K562 (cell line): ENCODE data around the gene GCGR. TPM values are rescaled to one million over a fixed set of nuclear protein-coding genes. Genes with fewer than 3 reads are reported as not detected.

Experiments used
- ATAC-seq: fragments of 200-7000 bp; cut with Tn5 transposase; 3 replicates; pipeline ENCODE4 v1.9.1; 2020; ENCODE audit warnings: moderate library complexity
- BruUV-seq: library from RNA; stranded (reverse); fragments of 400-500 nt; replicated peaks from 2 replicates; lab custom pipeline; 2021; lab: Mats Ljungman, UMichigan
- CTCF ChIA-PET: fragments of 300-600 bp; formaldehyde crosslinking; extraction: SDS; loops from one replicate; lab custom pipeline; 2021; ENCODE audit warnings: low intra/inter-chr PET ratio; lab: Yijun Ruan, JAX
- POLR2A ChIA-PET: fragments of 300-600, 350-650 bp; sonication (Branson Sonifier 250); formaldehyde crosslinking; extraction: SDS; loops from one replicate; lab custom pipeline; 2021; ENCODE audit warnings: antibody characterized with exemption, inconsistent platforms; lab: Yijun Ruan, JAX
- DNase-seq, 4 experiments: peaks; one replicate each; pipeline versions ENCODE4 v3.0.0 to v3.0.0-alpha.2; 2011 to 2018; ENCODE audit warnings: low spot score in 3 of 4, mixed read lengths in 3 of 4; ENCODE audit errors: extremely low read depth in 1 of 4
- FAIRE-seq: peaks from 2 replicates; lab custom pipeline; 2011; peaks lifted over from hg19 to GRCh38; lab: Jason Lieb, UNC
- H2AFZ ChIP-seq: 2 replicates; pipeline ENCODE4 v1.6.0; 2011; ENCODE audit warnings: low read depth, low read length, control low read depth, inconsistent platforms
- H3K27ac ChIP-seq: fragments of 200-600 bp; 3 replicates; pipeline ENCODE4 v1.8.0; 2011; ENCODE audit warnings: low read depth, mild to moderate bottlenecking, control low read depth, inconsistent platforms, low read length, moderate library complexity, mixed read lengths; ENCODE audit errors: extremely low read depth
- H3K27me3 ChIP-seq, 2 experiments: fragments of 300-600 bp in 1 of 2; 2 replicates in 1 of 2; 3 replicates in 1 of 2; pipeline versions ENCODE4 v1.6.0 to v1.8.0; 2011; ENCODE audit warnings: inconsistent platforms in 2 of 2, low read length in 2 of 2, mild to moderate bottlenecking in 1 of 2, mixed read lengths in 1 of 2, moderate library complexity in 1 of 2; ENCODE audit not compliant: control insufficient read depth in 2 of 2, insufficient read depth in 2 of 2
- H3K36me3 ChIP-seq: fragments of 300-600 bp; 3 replicates; pipeline ENCODE4 v1.8.0; 2011; ENCODE audit warnings: mild to moderate bottlenecking, low read length, inconsistent platforms; ENCODE audit not compliant: control insufficient read depth, insufficient read depth
- H3K4me1 ChIP-seq, 2 experiments: fragments of 200-600 bp in 1 of 2; replicated peaks in 1 of 2; 2 replicates in 1 of 2; 3 replicates in 1 of 2; pipeline versions ENCODE4 v1.5.1 to v1.8.0; 2011; ENCODE audit warnings: inconsistent platforms in 2 of 2, low read length in 2 of 2, mild to moderate bottlenecking in 1 of 2, mixed read lengths in 1 of 2, moderate library complexity in 1 of 2; ENCODE audit not compliant: control insufficient read depth in 2 of 2, insufficient read depth in 2 of 2
- H3K4me2 ChIP-seq: 2 replicates; pipeline ENCODE4 v1.6.1; 2011; ENCODE audit warnings: low read length, control low read depth, inconsistent platforms, mixed read lengths; ENCODE audit not compliant: insufficient read depth
- H3K4me3 ChIP-seq: fragments of 200-600 bp; sonication (generic), shearing (Covaris generic); 2 replicates; pipeline ENCODE4 v1.5.1; 2016; ENCODE audit warnings: control low read depth, inconsistent platforms
- H3K79me2 ChIP-seq: fragments of 200-600 bp; 3 replicates; pipeline ENCODE4 v1.8.0; 2011; ENCODE audit warnings: low read length, inconsistent platforms; ENCODE audit not compliant: control insufficient read depth, insufficient read depth
- H3K9ac ChIP-seq, 2 experiments: 2 replicates each; pipeline versions ENCODE4 v1.6.0 to v1.6.1; 2011; ENCODE audit warnings: low read depth in 2 of 2, low read length in 2 of 2, control low read depth in 1 of 2, inconsistent platforms in 1 of 2, mild to moderate bottlenecking in 1 of 2, mixed read lengths in 1 of 2; ENCODE audit not compliant: insufficient read depth in 1 of 2
- H3K9me1 ChIP-seq: one replicate; pipeline ENCODE4 v1.6.0; 2011; ENCODE audit warnings: inconsistent platforms, mild to moderate bottlenecking, low read length, moderate library complexity; ENCODE audit not compliant: control insufficient read depth, insufficient read depth
- H3K9me3 ChIP-seq: replicated peaks from 2 replicates; pipeline ENCODE4 v1.5.1; 2011; ENCODE audit warnings: low read depth, low read length, inconsistent platforms; ENCODE audit not compliant: control insufficient read depth, insufficient read depth
- H4K20me1 ChIP-seq: replicated peaks from 2 replicates; pipeline ENCODE4 v1.6.1; 2011; ENCODE audit warnings: low read length, inconsistent platforms, mixed read lengths; ENCODE audit not compliant: control insufficient read depth, insufficient read depth
- ARID2 ChIP-seq: fragments of 450-650 bp; IDR thresholded peaks from 2 replicates; pipeline ENCODE4 v1.6.1; 2017; ENCODE audit warnings: antibody characterized with exemption, mild to moderate bottlenecking
- ESRRB ChIP-seq: fragments of 250-450 bp; sonication (Bioruptor Pico); IDR thresholded peaks from 2 replicates; pipeline ENCODE4 v1.5.0; 2020; ENCODE audit warnings: mild to moderate bottlenecking, moderate library complexity, borderline replicate concordance
- EZH2 ChIP-seq: IDR thresholded peaks from 2 replicates; pipeline ENCODE4 v1.6.1; 2012; ENCODE audit warnings: low read depth, mild to moderate bottlenecking, inconsistent platforms, low read length, borderline replicate concordance
- FOS ChIP-seq: IDR thresholded peaks from 3 replicates; pipeline ENCODE4 v1.6.1; 2011; ENCODE audit not compliant: insufficient read length; ENCODE audit errors: extremely low read depth
- FOXA3 ChIP-seq, 2 experiments: fragments of 450-650 bp in 1 of 2; sonication (generic) in 1 of 2; formaldehyde crosslinking; IDR thresholded peaks in 1 of 2; conservative IDR thresholded peaks in 1 of 2; 2 replicates each; pipeline versions ENCODE4 v1.4.0 to v1.8.0; 2020 to 2022; ENCODE audit warnings: mild to moderate bottlenecking in 2 of 2, missing genetic modification reagents in 1 of 2
- GTF2E2 ChIP-seq: fragments of 200-800 bp; sonication (Bioruptor generic); IDR thresholded peaks from 2 replicates; pipeline ENCODE4 v1.6.1; 2016; ENCODE audit warnings: missing genetic modification characterization, missing compliant biosample characterization
- ILK ChIP-seq: fragments of 450-650 bp; IDR thresholded peaks from 2 replicates; pipeline ENCODE4 v1.6.1; 2016; ENCODE audit warnings: missing genetic modification characterization, low read depth, mild to moderate bottlenecking, missing compliant biosample characterization, moderate library complexity, borderline replicate concordance
- MEIS2 ChIP-seq: fragments of 450-650 bp; IDR thresholded peaks from 2 replicates; pipeline ENCODE4 v1.6.1; 2014; ENCODE audit warnings: mild to moderate bottlenecking; ENCODE audit not compliant: partially characterized antibody
- MXI1 ChIP-seq: IDR thresholded peaks from 2 replicates; pipeline ENCODE4 v1.6.1; 2011; ENCODE audit warnings: low read depth, mild to moderate bottlenecking, improper control_type of control experiment, low read length
- PRPF4 ChIP-seq: fragments of 200-400 bp; formaldehyde crosslinking; IDR thresholded peaks from one replicate; pipeline ENCODE4 v1.6.1; 2017; ENCODE audit warnings: low read length, low read depth, mild to moderate bottlenecking; ENCODE audit not compliant: insufficient read depth, poor library complexity, severe bottlenecking
- RAD51 ChIP-seq: fragments of 450-650 bp; IDR thresholded peaks from 2 replicates; pipeline ENCODE4 v1.7.1; 2016; ENCODE audit warnings: low read depth, mild to moderate bottlenecking, borderline replicate concordance
- SMAD2 ChIP-seq: fragments of 150-350 bp; IDR thresholded peaks from 2 replicates; pipeline ENCODE4 v1.6.1; 2014; ENCODE audit warnings: low read depth, mild to moderate bottlenecking, low read length
- ZNF445 ChIP-seq: fragments of 250-450 bp; sonication (Bioruptor Pico); IDR thresholded peaks from 2 replicates; pipeline ENCODE4 v1.4.0; 2020; ENCODE audit warnings: low read depth, mild to moderate bottlenecking, moderate library complexity
- WGBS: fragments of 100-300 bp; shearing (Covaris generic); methylation state at CpG from one replicate; pipeline ENCODE4 v1.1.6; 2016; ENCODE audit warnings: low coverage, mixed read lengths; ENCODE audit not compliant: insufficient coverage; ENCODE audit errors: missing lambda C conversion rate; 5-methylcytosine and 5-hydroxymethylcytosine counted together
- in situ Hi-C: fragments of 300-500 bp; cut with MboI; formaldehyde crosslinking; loops from 4 replicates; pipeline ENCODE4 v1.15.0; 2018; ENCODE audit warnings: inconsistent platforms, mixed read lengths
- intact Hi-C: fragments of 100-400 bp; cut with micrococcal nuclease; formaldehyde crosslinking; loops from 2 replicates; pipeline ENCODE4 v1.14.2; 2022
- polyA plus RNA-seq, 8 experiments: library from polyadenylated mRNA; depleted of rRNA in 4 of 8; stranded (reverse) in 5 of 8; unstranded in 3 of 8; fragments of >200 nt; fragmentation: Nextera tagmentation in 2 of 8; fragmentation: Illumina TruSeq in 1 of 8; extraction: Ambion mirVana in 2 of 8; extraction: Trizol in 1 of 8; gene quantifications; 2 replicates each; pipeline versions ENCODE4 v1.2.1 to v1.2.3, GENCODE V29; 2011 to 2014; ENCODE audit warnings: inconsistent platforms in 1 of 8, missing spikeins in 1 of 8
- total RNA-seq, 7 experiments: library from RNA; depleted of rRNA in 6 of 7; stranded (reverse); fragments of >200 nt in 6 of 7; fragmentation: Illumina TruSeq in 2 of 7; extraction: Trizol in 2 of 7; gene quantifications; 2 replicates each; pipeline versions ENCODE4 v1.2.1 to v1.2.3, GENCODE V29; 2011 to 2021; ENCODE audit warnings: low replicate concordance in 1 of 7
- TF ChIP-seq, protein P1 (sequence below): sonication (generic); formaldehyde crosslinking; IDR thresholded peaks from 2 replicates; pipeline ENCODE4 v1.8.1; 2023; ENCODE audit warnings: missing genetic modification reagents, mild to moderate bottlenecking, borderline replicate concordance
- TF ChIP-seq, protein P2 (sequence below): fragments of 250-450 bp; sonication (Bioruptor Pico); IDR thresholded peaks from 2 replicates; pipeline ENCODE4 v1.8.0; 2021; ENCODE audit warnings: mild to moderate bottlenecking, moderate library complexity

The GCGR gene
- total and polyA plus RNA-seq, 9 of the 15 experiments (the other 6 are each of a cell fraction or from before 2014, with no cell fraction given): not detected

DNA sequence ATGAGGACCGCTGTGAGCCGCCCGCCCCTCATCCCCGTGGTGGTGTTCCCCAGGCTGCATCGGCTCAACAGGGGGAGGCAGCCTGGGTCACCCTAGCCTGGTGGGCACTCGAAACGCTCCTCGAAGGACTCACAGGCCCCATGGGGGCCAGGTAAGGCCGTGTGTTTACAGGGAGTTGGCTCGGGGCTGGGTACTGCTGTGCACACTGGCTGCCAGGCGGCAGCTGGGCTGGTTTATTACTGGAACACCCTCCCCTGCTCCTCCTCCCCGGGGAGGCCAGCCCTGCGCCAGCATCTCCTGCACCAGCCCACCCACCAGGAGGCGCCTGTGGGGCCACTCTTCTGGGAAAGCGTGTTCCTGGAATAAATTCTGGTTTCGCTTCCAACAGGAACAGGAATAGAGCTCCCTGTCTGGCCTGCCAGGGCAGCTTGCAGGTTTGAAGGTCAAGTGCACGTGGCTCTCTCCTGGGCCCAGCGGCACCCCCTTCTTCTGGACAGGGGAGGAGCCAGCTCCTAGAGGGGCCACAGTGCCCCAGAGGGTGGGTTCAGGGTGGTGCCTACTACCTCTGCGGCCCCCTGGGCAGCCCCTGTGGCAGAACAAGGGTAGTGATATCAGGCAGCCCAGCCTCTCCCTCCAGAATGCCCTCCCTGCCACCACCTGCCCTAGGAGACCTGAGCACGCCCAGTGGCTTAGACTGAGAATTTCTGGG lies 17.8 kb downstream of the GCGR start:
- peaks cover 21 to 73% of the 10 kb centered on the region in 2 experiments for H3K4me1 ChIP-seq
- H3K9me1 ChIP-seq: no peaks in the 10 kb centered on the region
- H3K4me3 ChIP-seq: no peak overlapping the region
- peak overlapping the region; percentile 67; the same call in 1 of the 2 replicates for H3K4me2 ChIP-seq
- FAIRE-seq (peak; percentile 82), ATAC-seq (peak; percentile 93), DNase-seq (peak; percentile 90 to 94 (median 92))
- H4K20me1 ChIP-seq: no peaks in the 10 kb centered on the region
- BruUV-seq: no TSS peak
- ChIA-PET CTCF (interaction anchor here (0.7 kb wide), 1 partner anchor 88 kb away, joined by 4 read pairs; no protein-coding TSS in a partner anchor), POLR2A (interaction anchor here (0.6 to 1.2 kb wide), 14 partner anchors 11 to 1071 kb away, joined by 3 to 5 read pairs (median 4); partner anchors contain the start of gene MCRIP1)
- intact Hi-C loops (loop anchor here (5.0 kb wide), 1 partner anchor 41 kb away; the partner anchor contains the start of gene P4HB), in situ Hi-C loops (no loop called here)
- no peaks in the 10 kb centered on the region for H3K36me3 ChIP-seq
- no peaks in the 10 kb centered on the region for H3K9me3 ChIP-seq
- WGBS: 18% methylated on average over 20 of the region's 20 CpGs
- peak overlapping the region; percentile 84 for H3K27ac ChIP-seq
- no peaks in the 10 kb centered on the region for H3K27me3 ChIP-seq
- H2AFZ ChIP-seq: peak overlapping the region; percentile 90
- no peaks in the 10 kb centered on the region for H3K79me2 ChIP-seq
- peak overlapping the region; percentile 69 to 93 for H3K9ac ChIP-seq
- TF ChIP-seq ILK (tag) (no peak), GTF2E2 (tag) (no peak; the same call in 1 of the 2 replicates), MEIS2 (no peak), PRPF4 (no peak), ARID2 (no peak), EZH2 (no peak), MXI1 (0 out of 2 replicates have a peak, but pooled peaks have one; percentile 17), SMAD2 (no peak), RAD51 (peak; percentile 31; the same call in 1 of the 2 replicates), FOXA3 (CRISPR knock-in tag; conservative IDR thresholded peaks at IDR 0.05 in 1 of 2, IDR thresholded peaks at IDR 0.05 in 1 of 2) (no peak), ESRRB (CRISPR knock-in tag) (no peak), ZNF445 (no peak), FOS (no peak)
- TF ChIP-seq, protein P1, sequence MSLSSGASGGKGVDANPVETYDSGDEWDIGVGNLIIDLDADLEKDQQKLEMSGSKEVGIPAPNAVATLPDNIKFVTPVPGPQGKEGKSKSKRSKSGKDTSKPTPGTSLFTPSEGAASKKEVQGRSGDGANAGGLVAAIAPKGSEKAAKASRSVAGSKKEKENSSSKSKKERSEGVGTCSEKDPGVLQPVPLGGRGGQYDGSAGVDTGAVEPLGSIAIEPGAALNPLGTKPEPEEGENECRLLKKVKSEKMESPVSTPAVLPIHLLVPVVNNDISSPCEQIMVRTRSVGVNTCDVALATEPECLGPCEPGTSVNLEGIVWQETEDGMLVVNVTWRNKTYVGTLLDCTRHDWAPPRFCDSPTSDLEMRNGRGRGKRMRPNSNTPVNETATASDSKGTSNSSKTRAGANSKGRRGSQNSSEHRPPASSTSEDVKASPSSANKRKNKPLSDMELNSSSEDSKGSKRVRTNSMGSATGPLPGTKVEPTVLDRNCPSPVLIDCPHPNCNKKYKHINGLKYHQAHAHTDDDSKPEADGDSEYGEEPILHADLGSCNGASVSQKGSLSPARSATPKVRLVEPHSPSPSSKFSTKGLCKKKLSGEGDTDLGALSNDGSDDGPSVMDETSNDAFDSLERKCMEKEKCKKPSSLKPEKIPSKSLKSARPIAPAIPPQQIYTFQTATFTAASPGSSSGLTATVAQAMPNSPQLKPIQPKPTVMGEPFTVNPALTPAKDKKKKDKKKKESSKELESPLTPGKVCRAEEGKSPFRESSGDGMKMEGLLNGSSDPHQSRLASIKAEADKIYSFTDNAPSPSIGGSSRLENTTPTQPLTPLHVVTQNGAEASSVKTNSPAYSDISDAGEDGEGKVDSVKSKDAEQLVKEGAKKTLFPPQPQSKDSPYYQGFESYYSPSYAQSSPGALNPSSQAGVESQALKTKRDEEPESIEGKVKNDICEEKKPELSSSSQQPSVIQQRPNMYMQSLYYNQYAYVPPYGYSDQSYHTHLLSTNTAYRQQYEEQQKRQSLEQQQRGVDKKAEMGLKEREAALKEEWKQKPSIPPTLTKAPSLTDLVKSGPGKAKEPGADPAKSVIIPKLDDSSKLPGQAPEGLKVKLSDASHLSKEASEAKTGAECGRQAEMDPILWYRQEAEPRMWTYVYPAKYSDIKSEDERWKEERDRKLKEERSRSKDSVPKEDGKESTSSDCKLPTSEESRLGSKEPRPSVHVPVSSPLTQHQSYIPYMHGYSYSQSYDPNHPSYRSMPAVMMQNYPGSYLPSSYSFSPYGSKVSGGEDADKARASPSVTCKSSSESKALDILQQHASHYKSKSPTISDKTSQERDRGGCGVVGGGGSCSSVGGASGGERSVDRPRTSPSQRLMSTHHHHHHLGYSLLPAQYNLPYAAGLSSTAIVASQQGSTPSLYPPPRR (CRISPR knock-in tag): no peak
- TF ChIP-seq, protein P2, sequence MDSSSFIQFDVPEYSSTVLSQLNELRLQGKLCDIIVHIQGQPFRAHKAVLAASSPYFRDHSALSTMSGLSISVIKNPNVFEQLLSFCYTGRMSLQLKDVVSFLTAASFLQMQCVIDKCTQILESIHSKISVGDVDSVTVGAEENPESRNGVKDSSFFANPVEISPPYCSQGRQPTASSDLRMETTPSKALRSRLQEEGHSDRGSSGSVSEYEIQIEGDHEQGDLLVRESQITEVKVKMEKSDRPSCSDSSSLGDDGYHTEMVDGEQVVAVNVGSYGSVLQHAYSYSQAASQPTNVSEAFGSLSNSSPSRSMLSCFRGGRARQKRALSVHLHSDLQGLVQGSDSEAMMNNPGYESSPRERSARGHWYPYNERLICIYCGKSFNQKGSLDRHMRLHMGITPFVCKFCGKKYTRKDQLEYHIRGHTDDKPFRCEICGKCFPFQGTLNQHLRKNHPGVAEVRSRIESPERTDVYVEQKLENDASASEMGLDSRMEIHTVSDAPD: no peak
